ENCODE measurements around the gene HOXB13.

The HOXB13 gene

GRCh38 chr17:48728232-48729231 is at the start of gene HOXB13:
Gene HOXB13, minus strand, starts transcription at chr17:48728750. Its CDS starts 157 bp downstream, at chr17:48728593.
- peaks cover 0 to 36% (median 27%) of the 10 kb centered on the region in 5 donors for H3K4me1 ChIP-seq (ENCODE audit: control insufficient read depth in 5 of 5, insufficient read depth in 5 of 5, low read length in 5 of 5)
- H3K9me3 ChIP-seq (ENCODE audit: control insufficient read depth in 5 of 5, low read length in 5 of 5), result no peaks in the 10 kb centered on the region
- H3K9ac ChIP-seq (ENCODE audit: low read length in 5 of 5), result no peak within 1 kb of the TSS
- peak within 1 kb of the TSS in 3 of 5 donors; percentile 23 to 38 (median 31) for H3K4me3 ChIP-seq (ENCODE audit: low read depth in 1 of 5, low read length in 5 of 5)
- no peak within 1 kb of the TSS for H3K27ac ChIP-seq (ENCODE audit: low read depth, low read length)
- H3K36me3 ChIP-seq (ENCODE audit: control insufficient read depth in 5 of 5, insufficient read depth in 5 of 5, low read length in 5 of 5), result no peaks in the 10 kb centered on the region
- H3K27me3 ChIP-seq (ENCODE audit: control insufficient read depth in 5 of 5, insufficient read depth in 4 of 5, low read length in 5 of 5), result peaks cover 73 to 96% (median 83%) of the 10 kb centered on the region in 5 donors

- H3K4me3 ChIP-seq (ENCODE audit: low read depth in 1 of 5, low read length in 5 of 5), result no peak overlapping the region
- peaks cover 0 to 3% (median 0%) of the 10 kb centered on the region in 5 donors for H3K9me3 ChIP-seq (ENCODE audit: control insufficient read depth in 5 of 5, low read length in 5 of 5)
- H3K36me3 ChIP-seq (ENCODE audit: control insufficient read depth in 5 of 5, insufficient read depth in 5 of 5, low read length in 5 of 5), result no peaks in the 10 kb centered on the region
- no peak overlapping the region for H3K27ac ChIP-seq (ENCODE audit: low read depth, low read length)
- no peaks in the 10 kb centered on the region for H3K27me3 ChIP-seq (ENCODE audit: control insufficient read depth in 5 of 5, insufficient read depth in 4 of 5, low read length in 5 of 5)
- no peaks in the 10 kb centered on the region for H3K4me1 ChIP-seq (ENCODE audit: control insufficient read depth in 5 of 5, insufficient read depth in 5 of 5, low read length in 5 of 5)
- no peak overlapping the region for H3K9ac ChIP-seq (ENCODE audit: low read length in 5 of 5)
Measured at GRCh38 chr17:48776602-48777001, 48.1 kb upstream of the HOXB13 start.

DNA sequence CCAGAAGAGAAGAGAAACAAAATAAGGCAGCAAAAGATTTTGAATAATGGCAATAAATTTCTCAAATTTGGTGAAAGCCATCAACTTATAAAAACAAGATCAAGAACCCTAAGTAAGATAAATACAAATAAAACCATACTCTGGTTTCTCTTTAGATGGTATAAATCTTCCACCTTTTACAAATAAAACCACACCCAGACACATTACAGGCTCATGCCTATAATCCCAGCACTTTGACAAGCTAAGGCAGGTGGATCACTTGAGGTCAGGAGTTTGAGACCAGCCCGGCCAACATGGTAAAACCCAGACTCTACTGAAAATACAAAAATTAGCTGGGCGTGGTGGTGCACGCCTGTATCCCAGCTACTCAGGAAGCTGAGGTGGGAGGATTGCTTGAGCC is 44.7 kb upstream of the HOXB13 start:
- Histone ChIP-seq H3K27ac (ENCODE audit: low read depth, low read length) (no peak overlapping the region), H3K4me1 (ENCODE audit: control insufficient read depth in 5 of 5, insufficient read depth in 5 of 5, low read length in 5 of 5) (peaks cover 0 to 8% (median 0%) of the 10 kb centered on the region in 5 donors), H3K9ac (ENCODE audit: low read length in 5 of 5) (no peak overlapping the region), H3K36me3 (ENCODE audit: control insufficient read depth in 5 of 5, insufficient read depth in 5 of 5, low read length in 5 of 5) (no peaks in the 10 kb centered on the region), H3K9me3 (ENCODE audit: control insufficient read depth in 5 of 5, low read length in 5 of 5) (peaks cover 0 to 3% (median 0%) of the 10 kb centered on the region in 5 donors), H3K4me3 (ENCODE audit: low read depth in 1 of 5, low read length in 5 of 5) (no peak overlapping the region), H3K27me3 (ENCODE audit: control insufficient read depth in 5 of 5, insufficient read depth in 4 of 5, low read length in 5 of 5) (peaks cover 0 to 4% (median 3%) of the 10 kb centered on the region in 5 donors)

DNA sequence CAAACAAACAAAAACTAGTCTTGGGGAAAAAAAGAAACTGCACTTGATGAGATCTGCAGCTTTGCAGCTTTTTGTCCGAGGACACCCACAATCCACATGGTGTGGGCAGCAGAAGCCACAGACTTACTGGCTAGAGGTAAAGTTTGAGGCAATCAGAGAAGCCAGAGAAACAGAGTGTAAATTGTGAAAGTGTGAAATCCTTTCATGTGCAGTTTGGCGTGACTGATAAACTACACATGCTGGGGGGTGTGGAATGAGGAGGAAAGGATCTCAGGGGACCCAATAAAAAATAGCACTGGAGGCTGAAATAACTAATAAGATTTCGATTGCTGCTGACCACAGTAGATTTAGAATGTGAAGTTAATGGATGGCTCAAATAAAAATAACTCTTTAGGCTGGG is 42.4 kb upstream of the HOXB13 start:
- H3K4me1 ChIP-seq (ENCODE audit: control insufficient read depth in 5 of 5, insufficient read depth in 5 of 5, low read length in 5 of 5), result peaks cover 0 to 8% (median 0%) of the 10 kb centered on the region in 5 donors
- no peaks in the 10 kb centered on the region for H3K36me3 ChIP-seq (ENCODE audit: control insufficient read depth in 5 of 5, insufficient read depth in 5 of 5, low read length in 5 of 5)
- H3K4me3 ChIP-seq (ENCODE audit: low read depth in 1 of 5, low read length in 5 of 5), result no peak overlapping the region
- no peak overlapping the region for H3K9ac ChIP-seq (ENCODE audit: low read length in 5 of 5)
- H3K27me3 ChIP-seq (ENCODE audit: control insufficient read depth in 5 of 5, insufficient read depth in 4 of 5, low read length in 5 of 5), result peaks cover 0 to 4% (median 3%) of the 10 kb centered on the region in 5 donors
- H3K9me3 ChIP-seq (ENCODE audit: control insufficient read depth in 5 of 5, low read length in 5 of 5), result peaks cover 0 to under 1% (median 0%) of the 10 kb centered on the region in 5 donors
- no peak overlapping the region for H3K27ac ChIP-seq (ENCODE audit: low read depth, low read length)

- Histone ChIP-seq H3K9ac (ENCODE audit: low read length in 5 of 5) (no peak overlapping the region), H3K9me3 (ENCODE audit: control insufficient read depth in 5 of 5, low read length in 5 of 5) (no peaks in the 10 kb centered on the region), H3K4me3 (ENCODE audit: low read depth in 1 of 5, low read length in 5 of 5) (no peak overlapping the region), H3K27me3 (ENCODE audit: control insufficient read depth in 5 of 5, insufficient read depth in 4 of 5, low read length in 5 of 5) (peaks cover 0 to 6% (median 3%) of the 10 kb centered on the region in 5 donors), H3K36me3 (ENCODE audit: control insufficient read depth in 5 of 5, insufficient read depth in 5 of 5, low read length in 5 of 5) (no peaks in the 10 kb centered on the region), H3K4me1 (ENCODE audit: control insufficient read depth in 5 of 5, insufficient read depth in 5 of 5, low read length in 5 of 5) (peaks cover 0 to 8% (median 0%) of the 10 kb centered on the region in 5 donors), H3K27ac (ENCODE audit: low read depth, low read length) (no peak overlapping the region)
Measured at GRCh38 chr17:48769009-48769675, 40.6 kb upstream of the HOXB13 start.

DNA sequence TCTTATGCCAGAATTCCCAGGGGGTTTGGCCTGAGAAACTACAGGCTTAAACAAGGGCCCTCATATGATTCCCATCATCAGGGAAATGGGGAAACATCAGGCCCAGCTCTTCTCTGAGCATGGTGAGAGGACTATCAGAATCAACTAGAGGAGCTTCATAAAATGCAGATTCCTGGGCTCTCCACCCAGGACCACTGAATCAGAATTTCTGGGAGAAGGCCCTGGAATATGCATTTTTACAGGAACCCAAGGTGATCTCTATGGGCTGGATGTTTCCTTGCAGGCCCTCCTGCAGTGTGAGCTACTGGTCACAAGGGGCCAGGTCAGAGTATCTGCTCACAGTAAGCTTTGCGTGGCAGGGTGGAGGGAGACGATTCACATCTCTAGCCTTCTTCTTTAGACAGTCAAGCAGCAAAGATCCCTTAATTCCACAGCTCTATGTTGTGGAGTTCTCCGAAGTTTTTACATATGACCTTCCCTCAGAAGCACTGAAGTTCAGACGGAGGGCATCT is 38.8 kb upstream of the HOXB13 start:
- Histone ChIP-seq H3K9me3 (ENCODE audit: control insufficient read depth in 5 of 5, low read length in 5 of 5) (no peaks in the 10 kb centered on the region), H3K4me1 (ENCODE audit: control insufficient read depth in 5 of 5, insufficient read depth in 5 of 5, low read length in 5 of 5) (peaks cover 0 to 8% (median 0%) of the 10 kb centered on the region in 5 donors), H3K9ac (ENCODE audit: low read length in 5 of 5) (no peak overlapping the region), H3K4me3 (ENCODE audit: low read depth in 1 of 5, low read length in 5 of 5) (no peak overlapping the region), H3K27me3 (ENCODE audit: control insufficient read depth in 5 of 5, insufficient read depth in 4 of 5, low read length in 5 of 5) (peaks cover 4 to 14% (median 11%) of the 10 kb centered on the region in 5 donors), H3K36me3 (ENCODE audit: control insufficient read depth in 5 of 5, insufficient read depth in 5 of 5, low read length in 5 of 5) (no peaks in the 10 kb centered on the region), H3K27ac (ENCODE audit: low read depth, low read length) (no peak overlapping the region)

DNA sequence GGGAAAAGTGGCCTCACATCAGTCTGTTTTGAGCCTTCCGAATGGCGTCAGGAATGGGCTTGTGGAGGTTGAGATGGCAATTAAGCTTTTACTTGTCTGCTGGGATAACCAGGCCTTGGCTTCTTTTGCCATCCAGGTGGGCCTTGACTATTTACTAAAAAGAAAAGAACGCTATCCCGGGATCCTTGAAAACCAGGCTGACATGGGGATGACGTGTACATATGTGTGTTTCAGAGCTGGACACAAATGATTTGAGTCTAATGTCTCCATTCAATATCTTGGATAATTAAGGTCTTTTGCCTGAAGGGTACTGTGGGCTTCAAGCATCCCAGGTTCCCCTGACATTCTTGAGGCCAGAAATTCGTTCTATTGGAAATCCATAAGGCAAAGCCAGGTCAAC is 32.6 kb upstream of the HOXB13 start:
- H3K27ac ChIP-seq (ENCODE audit: low read depth, low read length), result no peak overlapping the region
- peaks cover 0 to 13% (median 0%) of the 10 kb centered on the region in 5 donors for H3K4me1 ChIP-seq (ENCODE audit: control insufficient read depth in 5 of 5, insufficient read depth in 5 of 5, low read length in 5 of 5)
- no peaks in the 10 kb centered on the region for H3K9me3 ChIP-seq (ENCODE audit: control insufficient read depth in 5 of 5, low read length in 5 of 5)
- H3K36me3 ChIP-seq (ENCODE audit: control insufficient read depth in 5 of 5, insufficient read depth in 5 of 5, low read length in 5 of 5), result no peaks in the 10 kb centered on the region
- H3K4me3 ChIP-seq (ENCODE audit: low read depth in 1 of 5, low read length in 5 of 5), result no peak overlapping the region
- H3K9ac ChIP-seq (ENCODE audit: low read length in 5 of 5), result no peak overlapping the region
- peaks cover 13 to 40% (median 35%) of the 10 kb centered on the region in 5 donors for H3K27me3 ChIP-seq (ENCODE audit: control insufficient read depth in 5 of 5, insufficient read depth in 4 of 5, low read length in 5 of 5)

DNA sequence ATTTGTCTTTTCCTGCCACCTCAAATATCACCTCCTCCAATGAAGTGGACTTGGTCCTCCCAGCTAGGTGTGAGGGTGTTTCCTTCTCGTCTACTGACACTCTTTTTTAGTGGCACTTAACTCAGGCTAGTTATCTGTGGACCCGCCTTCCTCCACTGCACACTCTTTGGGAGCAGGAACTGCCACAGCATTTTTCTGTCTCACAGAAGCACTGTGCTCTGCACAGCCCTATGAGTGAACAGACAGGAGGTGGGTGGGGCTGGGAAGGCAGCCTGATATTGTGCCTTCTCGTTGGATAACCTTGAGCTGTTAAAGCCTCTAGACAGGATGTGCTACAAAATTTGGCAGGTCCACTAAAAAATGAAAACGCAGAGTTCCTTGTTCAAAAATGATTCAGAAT is 31.9 kb upstream of the HOXB13 start:
- Histone ChIP-seq H3K4me3 (ENCODE audit: low read depth in 1 of 5, low read length in 5 of 5) (no peak overlapping the region), H3K9me3 (ENCODE audit: control insufficient read depth in 5 of 5, low read length in 5 of 5) (no peaks in the 10 kb centered on the region), H3K27ac (ENCODE audit: low read depth, low read length) (no peak overlapping the region), H3K4me1 (ENCODE audit: control insufficient read depth in 5 of 5, insufficient read depth in 5 of 5, low read length in 5 of 5) (peaks cover 0 to 14% (median under 1%) of the 10 kb centered on the region in 5 donors), H3K36me3 (ENCODE audit: control insufficient read depth in 5 of 5, insufficient read depth in 5 of 5, low read length in 5 of 5) (no peaks in the 10 kb centered on the region), H3K27me3 (ENCODE audit: control insufficient read depth in 5 of 5, insufficient read depth in 4 of 5, low read length in 5 of 5) (peaks cover 17 to 43% (median 37%) of the 10 kb centered on the region in 5 donors), H3K9ac (ENCODE audit: low read length in 5 of 5) (no peak overlapping the region)

GRCh38 chr17:48759288-48759687 is 30.7 kb upstream of the HOXB13 start:
- peaks cover 0 to 25% (median 10%) of the 10 kb centered on the region in 5 donors for H3K4me1 ChIP-seq (ENCODE audit: control insufficient read depth in 5 of 5, insufficient read depth in 5 of 5, low read length in 5 of 5)
- H3K36me3 ChIP-seq (ENCODE audit: control insufficient read depth in 5 of 5, insufficient read depth in 5 of 5, low read length in 5 of 5), result no peaks in the 10 kb centered on the region
- H3K27me3 ChIP-seq (ENCODE audit: control insufficient read depth in 5 of 5, insufficient read depth in 4 of 5, low read length in 5 of 5), result peaks cover 27 to 53% (median 48%) of the 10 kb centered on the region in 5 donors
- H3K27ac ChIP-seq (ENCODE audit: low read depth, low read length), result no peak overlapping the region
- H3K9ac ChIP-seq (ENCODE audit: low read length in 5 of 5), result no peak overlapping the region
- no peak overlapping the region for H3K4me3 ChIP-seq (ENCODE audit: low read depth in 1 of 5, low read length in 5 of 5)
- H3K9me3 ChIP-seq (ENCODE audit: control insufficient read depth in 5 of 5, low read length in 5 of 5), result no peaks in the 10 kb centered on the region
